ENCODE data around the gene TXNRD2. TPM values are rescaled to one million over a fixed set of nuclear protein-coding genes. Genes with fewer than 3 reads are reported as not detected.

Gene TXNRD2
- total RNA-seq, 1 experiment from 2014 or later = 19.7 TPM

- Histone ChIP-seq H3K9me3 (ENCODE audit: control insufficient read depth in 1 of 2, insufficient read depth in 1 of 2, low read depth in 1 of 2, low read length in 2 of 2) (peaks cover 0 to 4% of the 10 kb centered on the region in 2 experiments; a peak in 1 of 4 replicates), H3K4me3 (replicated peaks in 1 of 2; ENCODE audit: low read depth in 1 of 2, low read length in 2 of 2) (no peak overlapping the region), H3K27ac (ENCODE audit: low read depth, low read length) (no peak overlapping the region), H3K79me2 (ENCODE audit: insufficient read depth, low read length) (peaks cover 24% of the 10 kb centered on the region; the same call in 1 of the 2 replicates), H3K9me2 (ENCODE audit: insufficient read depth) (no peaks in the 10 kb centered on the region), H3K4me1 (ENCODE audit: control insufficient read depth in 1 of 2, insufficient read depth in 2 of 2, low read length in 2 of 2) (peaks cover 27 to 28% of the 10 kb centered on the region in 2 experiments), H4K20me1 (ENCODE audit: insufficient read depth) (no peaks in the 10 kb centered on the region), H3K4me2 (ENCODE audit: low read length) (no peak overlapping the region), H3K27me3 (ENCODE audit: insufficient read depth, low read length) (no peaks in the 10 kb centered on the region), H3K36me3 (ENCODE audit: control insufficient read depth in 1 of 2, insufficient read depth in 2 of 2, low read length in 2 of 2) (0 out of 4 replicates have a peak, but pooled peaks cover 0 to 10% of the 10 kb centered on the region in 2 experiments), H2AFZ (ENCODE audit: low read depth, low read length, poor library complexity, severe bottlenecking) (no peak overlapping the region), H3K9ac (ENCODE audit: low read length) (no peak overlapping the region)
- ATAC-seq (no peak), DNase-seq (ENCODE audit: low read depth, low spot score) (no peak)
- BruUV-seq (replicated peaks) = no TSS peak
- no peak for TF ChIP-seq EGR1 (IDR thresholded peaks at IDR 0.05; ENCODE audit: low read depth)
- TF ChIP-seq POLR2A (IDR thresholded peaks at IDR 0.05; ENCODE audit: borderline replicate concordance, extremely low read depth, insufficient read depth, insufficient read length) = no peak
- no peak for TF ChIP-seq ZNF274 (IDR thresholded peaks at IDR 0.05; ENCODE audit: low read depth, low read length)
- TF ChIP-seq TCF7L2 (IDR thresholded peaks at IDR 0.05; ENCODE audit: borderline replicate concordance, extremely low read depth, insufficient read depth, insufficient read length) = no peak
- TF ChIP-seq, protein P1, sequence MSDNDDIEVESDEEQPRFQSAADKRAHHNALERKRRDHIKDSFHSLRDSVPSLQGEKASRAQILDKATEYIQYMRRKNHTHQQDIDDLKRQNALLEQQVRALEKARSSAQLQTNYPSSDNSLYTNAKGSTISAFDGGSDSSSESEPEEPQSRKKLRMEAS (IDR thresholded peaks at IDR 0.05) = no peak
- TF ChIP-seq ZBTB33 (IDR thresholded peaks at IDR 0.05; ENCODE audit: extremely low read depth, insufficient replicate concordance, low read length) = no peak
- TF ChIP-seq ZFX (IDR thresholded peaks at IDR 0.05) = no peak
- no peak for TF ChIP-seq RAD21 (IDR thresholded peaks at IDR 0.05; ENCODE audit: low read depth)
- TF ChIP-seq SIN3A (IDR thresholded peaks at IDR 0.05; ENCODE audit: low read depth) = no peak
- TF ChIP-seq ELF1 (IDR thresholded peaks at IDR 0.05; ENCODE audit: borderline replicate concordance, low read depth) = no peak
- no peak for TF ChIP-seq CBX3 (IDR thresholded peaks at IDR 0.05; ENCODE audit: low read depth)
- ChIA-PET RAD21 (ENCODE audit: low non-redundant PET in 1 of 2, low total read pairs in 2 of 2, uncharacterized antibody in 2 of 2, unreplicated experiment in 2 of 2) (no interaction called here), CTCF (no interaction called here), POLR2A (no interaction called here)
- intact Hi-C loops (cut with micrococcal nuclease) = no loop called here
Observed at GRCh38 chr22:19845054-19845722, 96.4 kb downstream of the TXNRD2 start.

Data from HCT116 (cell line).